Right atrium auricular region (tissue), 2 donors: ENCODE data around the gene RETN. TPM values are rescaled to one million over a fixed set of nuclear protein-coding genes. Genes with fewer than 3 reads are reported as not detected.

Source experiments
- DNase-seq: peaks from one replicate; pipeline ENCODE4 v3.0.0-alpha.2; 2019; ENCODE audit warnings: low spot score
- H3K27ac ChIP-seq, 2 donors: fragments of 200-600 bp; sonication (generic); 1 replicate in 1 of 2; 2 replicates in 1 of 2; pipeline ENCODE4 v1.5.1; 2016 to 2019
- H3K27me3 ChIP-seq, 2 donors: fragments of 200-600 bp; sonication (generic); one replicate each; pipeline versions ENCODE4 v1.5.1 to v1.6.0; 2017 to 2019
- H3K36me3 ChIP-seq: fragments of 200-600 bp; sonication (generic); one replicate; pipeline ENCODE4 v1.5.1; 2016
- H3K4me1 ChIP-seq, 2 donors: fragments of 200-600 bp; sonication (generic); one replicate each; pipeline versions ENCODE4 v1.5.1 to v1.6.0; 2017 to 2019
- H3K4me3 ChIP-seq, 2 donors: fragments of 200-600 bp; sonication (generic); 1 replicate in 1 of 2; 2 replicates in 1 of 2; pipeline ENCODE4 v1.5.1; 2017 to 2019; ENCODE audit warnings: mild to moderate bottlenecking in 1 of 2, moderate library complexity in 1 of 2
- H3K9me3 ChIP-seq, 2 donors: fragments of 200-600 bp; sonication (generic); one replicate each; pipeline ENCODE4 v1.5.1; 2019
- CTCF ChIP-seq, 2 donors: fragments of 200-600 bp; sonication (generic); IDR thresholded peaks; one replicate each; pipeline ENCODE4 v1.5.1; 2019; ENCODE audit warnings: antibody characterized with exemption in 2 of 2
- total RNA-seq, 2 donors: library from RNA; depleted of rRNA; stranded (reverse); fragments of >200 nt; gene quantifications; one replicate each; pipeline ENCODE4 v1.1.0, GENCODE V29; 2016

RETN gene
- total RNA-seq, 2 donors from 2014 or later, result not detected

GRCh38 chr19:7636691-7637373 lies 32.0 kb upstream of the RETN start, which contains the start of gene STXBP2:
TSS of gene STXBP2 (plus strand) at chr19:7637110. CDS start at chr19:7637150, 40 bp downstream.
- Histone ChIP-seq H3K4me1 (peaks cover 0 to 6% of the 10 kb centered on the region in 2 donors), H3K27ac (peak within 1 kb of the TSS in 1 of 2 donors; percentile 51), H3K9me3 (no peaks in the 10 kb centered on the region), H3K27me3 (peaks cover 0 to 10% of the 10 kb centered on the region in 2 donors), H3K36me3 (no peaks in the 10 kb centered on the region), H3K4me3 (peak within 1 kb of the TSS; percentile 25 to 43)
- DNase-seq, result no peak
- no peak for TF ChIP-seq CTCF (IDR thresholded peaks at IDR 0.05)

GRCh38 chr19:7637374-7638256 lies 31.2 kb upstream of the RETN start:
- H3K27me3 ChIP-seq, result peaks cover 0 to 10% of the 10 kb centered on the region in 2 donors
- no peaks in the 10 kb centered on the region for H3K9me3 ChIP-seq
- no peak for TF ChIP-seq CTCF (IDR thresholded peaks at IDR 0.05)
- H3K4me3 ChIP-seq, result peak overlapping the region; percentile 25 to 43
- no peaks in the 10 kb centered on the region for H3K36me3 ChIP-seq
- peaks cover 0 to 6% of the 10 kb centered on the region in 2 donors for H3K4me1 ChIP-seq
- peak overlapping the region in 1 of 2 donors; percentile 51 for H3K27ac ChIP-seq
- peak; percentile 70 for DNase-seq

- Histone ChIP-seq H3K4me3 (no peak overlapping the region), H3K27ac (no peak overlapping the region), H3K36me3 (no peaks in the 10 kb centered on the region), H3K9me3 (no peaks in the 10 kb centered on the region), H3K27me3 (peaks cover 0 to 10% of the 10 kb centered on the region in 2 donors), H3K4me1 (peaks cover 0 to 6% of the 10 kb centered on the region in 2 donors)
- no peak for DNase-seq
- TF ChIP-seq CTCF (IDR thresholded peaks at IDR 0.05), result no peak
These were observed 29.9 kb upstream of the RETN start for GRCh38 chr19:7638802-7639465.

- Histone ChIP-seq H3K4me1 (peaks cover 0 to 6% of the 10 kb centered on the region in 2 donors), H3K36me3 (no peaks in the 10 kb centered on the region), H3K27me3 (peaks cover 0 to 10% of the 10 kb centered on the region in 2 donors), H3K4me3 (no peak overlapping the region), H3K9me3 (no peaks in the 10 kb centered on the region), H3K27ac (no peak overlapping the region)
- no peak for TF ChIP-seq CTCF (IDR thresholded peaks at IDR 0.05)
- no peak for DNase-seq
These were observed 28.9 kb upstream of the RETN start for GRCh38 chr19:7639863-7640348.

- no peak overlapping the region for H3K4me3 ChIP-seq
- H3K9me3 ChIP-seq, result no peaks in the 10 kb centered on the region
- peaks cover 0 to 2% of the 10 kb centered on the region in 2 donors for H3K4me1 ChIP-seq
- H3K27ac ChIP-seq, result no peak overlapping the region
- no peak for TF ChIP-seq CTCF (IDR thresholded peaks at IDR 0.05)
- peaks cover 0 to 10% of the 10 kb centered on the region in 2 donors for H3K27me3 ChIP-seq
- no peaks in the 10 kb centered on the region for H3K36me3 ChIP-seq
- no peak for DNase-seq
These were observed 28.0 kb upstream of the RETN start for GRCh38 chr19:7640803-7641202.
